HEK293 (cell line): Measurements from ENCODE around the gene IFI6.

Experiments
- GLI2 ChIP-seq: fragments of 450-650 bp; formaldehyde crosslinking; IDR thresholded peaks from 2 replicates; pipeline ENCODE4; 2017; ENCODE audit warnings: missing biosample characterization, missing genetic modification characterization, low read depth, borderline replicate concordance
- GLIS1 ChIP-seq: fragments of 450-650 bp; formaldehyde crosslinking; IDR thresholded peaks from 2 replicates; pipeline ENCODE4 v1.5.1; 2016; ENCODE audit warnings: missing biosample characterization, missing genetic modification characterization
- MZF1 ChIP-seq: fragments of 450-650 bp; formaldehyde crosslinking; IDR thresholded peaks from 2 replicates; pipeline ENCODE4 v1.5.1; 2017; ENCODE audit warnings: missing biosample characterization, missing genetic modification characterization, borderline replicate concordance
- OVOL3 ChIP-seq: fragments of 450-650 bp; formaldehyde crosslinking; IDR thresholded peaks from 2 replicates; pipeline ENCODE4 v1.5.1; 2016; ENCODE audit warnings: missing biosample characterization, missing genetic modification characterization
- REPIN1 ChIP-seq: fragments of 450-650 bp; formaldehyde crosslinking; IDR thresholded peaks from 2 replicates; pipeline ENCODE4 v1.5.1; 2017; ENCODE audit warnings: missing biosample characterization, missing genetic modification characterization, low read depth
- SP2 ChIP-seq: fragments of 450-650 bp; formaldehyde crosslinking; IDR thresholded peaks from 2 replicates; pipeline ENCODE4 v1.5.1; 2016; ENCODE audit warnings: missing biosample characterization, missing genetic modification characterization
- TCF7L2 ChIP-seq: IDR thresholded peaks from 2 replicates; pipeline ENCODE4 v1.6.1; 2011; ENCODE audit warnings: low read depth, mild to moderate bottlenecking, inconsistent platforms, low read length, moderate library complexity, borderline replicate concordance
- ZBTB48 ChIP-seq: fragments of 450-650 bp; formaldehyde crosslinking; IDR thresholded peaks from 2 replicates; pipeline ENCODE4 v1.5.1; 2016; ENCODE audit warnings: missing biosample characterization, missing genetic modification characterization
- ZIC2 ChIP-seq: fragments of 450-650 bp; formaldehyde crosslinking; IDR thresholded peaks from 2 replicates; pipeline ENCODE4 v1.5.1; 2016; ENCODE audit warnings: missing biosample characterization, missing genetic modification characterization
- ZNF184 ChIP-seq: fragments of 450-650 bp; IDR thresholded peaks from 2 replicates; pipeline ENCODE4 v1.5.1; 2018; ENCODE audit warnings: missing biosample characterization, mild to moderate bottlenecking, missing genetic modification characterization
- ZNF19 ChIP-seq: fragments of 450-650 bp; formaldehyde crosslinking; IDR thresholded peaks from 2 replicates; pipeline ENCODE4; 2016; ENCODE audit warnings: missing biosample characterization, missing genetic modification characterization, low read depth
- ZNF214 ChIP-seq: fragments of 450-650 bp; formaldehyde crosslinking; IDR thresholded peaks from 2 replicates; pipeline ENCODE4 v1.5.1; 2017; ENCODE audit warnings: missing biosample characterization, mild to moderate bottlenecking, missing genetic modification characterization, borderline replicate concordance
- ZNF23 ChIP-seq: fragments of 450-650 bp; formaldehyde crosslinking; IDR thresholded peaks from 2 replicates; pipeline ENCODE4 v1.5.1; 2016; ENCODE audit warnings: missing biosample characterization, missing genetic modification characterization, borderline replicate concordance
- ZNF335 ChIP-seq: fragments of 450-650 bp; formaldehyde crosslinking; conservative IDR thresholded peaks from 2 replicates; pipeline ENCODE4 v1.5.1; 2016; ENCODE audit warnings: missing biosample characterization, missing genetic modification characterization
- ZNF341 ChIP-seq: fragments of 450-650 bp; formaldehyde crosslinking; IDR thresholded peaks from 2 replicates; pipeline ENCODE4; 2016; ENCODE audit warnings: low read depth, missing biosample characterization, missing genetic modification characterization
- ZNF37A ChIP-seq: fragments of 450-650 bp; IDR thresholded peaks from 2 replicates; pipeline ENCODE4 v1.5.1; 2018; ENCODE audit warnings: missing biosample characterization, missing genetic modification characterization
- ZNF544 ChIP-seq: fragments of 450-650 bp; formaldehyde crosslinking; IDR thresholded peaks from 2 replicates; pipeline ENCODE4 v1.5.0; 2017; ENCODE audit warnings: missing biosample characterization, missing genetic modification characterization
- ZNF610 ChIP-seq: fragments of 450-650 bp; formaldehyde crosslinking; IDR thresholded peaks from 2 replicates; pipeline ENCODE4 v1.5.1; 2016; ENCODE audit warnings: missing biosample characterization, missing genetic modification characterization, borderline replicate concordance
- ZNF621 ChIP-seq: fragments of 450-650 bp; formaldehyde crosslinking; IDR thresholded peaks from 2 replicates; pipeline ENCODE4 v1.5.1; 2017; ENCODE audit warnings: missing biosample characterization, missing genetic modification characterization
- ZNF664 ChIP-seq: fragments of 450-650 bp; formaldehyde crosslinking; IDR thresholded peaks from 2 replicates; pipeline ENCODE4 v1.5.1; 2016; ENCODE audit warnings: missing biosample characterization, missing genetic modification characterization
- ZNF791 ChIP-seq: fragments of 450-650 bp; formaldehyde crosslinking; IDR thresholded peaks from 2 replicates; pipeline ENCODE4 v1.5.1; 2016; ENCODE audit warnings: missing biosample characterization, missing genetic modification characterization
- TF ChIP-seq, protein P1 (sequence below): fragments of 450-650 bp; formaldehyde crosslinking; IDR thresholded peaks from 2 replicates; pipeline ENCODE4 v1.5.1; 2016; ENCODE audit warnings: missing biosample characterization, missing genetic modification characterization
- TF ChIP-seq, protein P2 (sequence below): sonication (generic); formaldehyde crosslinking; IDR thresholded peaks from 2 replicates; pipeline ENCODE4 v1.8.1; 2022; ENCODE audit warnings: mild to moderate bottlenecking, moderate library complexity, missing genetic modification reagents
- TF ChIP-seq, protein P3 (sequence below): fragments of 450-650 bp; formaldehyde crosslinking; IDR thresholded peaks from 2 replicates; pipeline ENCODE4 v1.5.1; 2016; ENCODE audit warnings: missing biosample characterization, missing genetic modification characterization
- TF ChIP-seq, protein P4 (sequence below): fragments of 450-650 bp; formaldehyde crosslinking; IDR thresholded peaks from 2 replicates; pipeline ENCODE4 v1.5.1; 2016; ENCODE audit warnings: missing biosample characterization, missing genetic modification characterization
- TF ChIP-seq, protein P5 (sequence below): fragments of 450-650 bp; formaldehyde crosslinking; IDR thresholded peaks from 2 replicates; pipeline ENCODE4 v1.5.1; 2016; ENCODE audit warnings: missing biosample characterization, missing genetic modification characterization, low read depth
- TF ChIP-seq, protein P6 (sequence below): fragments of 450-650 bp; formaldehyde crosslinking; IDR thresholded peaks from 2 replicates; pipeline ENCODE4 v1.5.1; 2016; ENCODE audit warnings: missing biosample characterization, missing genetic modification characterization

The IFI6 gene

DNA sequence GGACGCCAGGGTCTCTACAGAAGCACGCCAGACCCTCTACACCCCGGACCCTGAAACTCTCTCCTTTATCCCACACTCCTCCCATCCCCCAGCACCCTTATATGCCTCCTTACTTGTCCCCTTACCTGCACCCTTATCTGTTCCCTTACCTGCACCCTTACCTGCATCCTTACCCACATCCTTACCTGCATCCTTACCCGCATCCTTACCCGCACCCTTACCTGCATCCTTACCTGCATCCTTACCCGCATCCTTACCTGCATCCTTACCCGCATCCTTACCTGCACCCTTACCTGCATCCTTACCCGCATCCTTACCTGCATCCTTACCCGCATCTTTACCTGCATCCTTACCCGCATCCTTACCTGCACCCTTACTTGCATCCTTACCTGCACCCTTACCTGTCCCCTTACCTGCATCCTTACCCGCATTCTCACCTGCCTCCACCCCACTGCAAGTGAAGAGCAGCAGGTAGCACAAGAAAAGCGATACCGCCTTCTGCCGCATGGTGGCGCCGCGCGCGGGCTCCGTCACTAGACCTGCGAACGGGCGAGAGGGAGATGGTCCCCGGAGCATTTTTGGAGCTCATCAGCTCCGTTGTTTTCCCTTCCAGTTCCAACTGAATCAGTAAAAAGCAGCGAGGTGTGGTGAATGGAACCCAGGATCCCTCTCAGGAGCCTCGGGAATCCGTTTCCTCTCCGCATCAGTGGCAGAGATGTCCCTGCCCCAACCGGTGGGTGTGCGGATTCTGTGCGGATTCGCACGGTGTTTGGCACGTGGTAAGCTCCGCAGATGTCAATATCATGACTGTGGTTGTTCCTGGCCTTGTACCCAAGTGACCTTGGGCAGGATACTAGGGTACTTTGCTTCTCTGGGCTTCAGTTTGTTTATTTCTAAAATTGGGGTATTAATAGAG is 2.9 kb downstream of the IFI6 start (continued):
- TF ChIP-seq, protein P1, sequence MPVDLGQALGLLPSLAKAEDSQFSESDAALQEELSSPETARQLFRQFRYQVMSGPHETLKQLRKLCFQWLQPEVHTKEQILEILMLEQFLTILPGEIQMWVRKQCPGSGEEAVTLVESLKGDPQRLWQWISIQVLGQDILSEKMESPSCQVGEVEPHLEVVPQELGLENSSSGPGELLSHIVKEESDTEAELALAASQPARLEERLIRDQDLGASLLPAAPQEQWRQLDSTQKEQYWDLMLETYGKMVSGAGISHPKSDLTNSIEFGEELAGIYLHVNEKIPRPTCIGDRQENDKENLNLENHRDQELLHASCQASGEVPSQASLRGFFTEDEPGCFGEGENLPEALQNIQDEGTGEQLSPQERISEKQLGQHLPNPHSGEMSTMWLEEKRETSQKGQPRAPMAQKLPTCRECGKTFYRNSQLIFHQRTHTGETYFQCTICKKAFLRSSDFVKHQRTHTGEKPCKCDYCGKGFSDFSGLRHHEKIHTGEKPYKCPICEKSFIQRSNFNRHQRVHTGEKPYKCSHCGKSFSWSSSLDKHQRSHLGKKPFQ (tag by site-specific recombination), result no peak
- no peak for TF ChIP-seq REPIN1
- no peak for TF ChIP-seq ZNF621 (tag by site-specific recombination)
- TF ChIP-seq, protein P2, sequence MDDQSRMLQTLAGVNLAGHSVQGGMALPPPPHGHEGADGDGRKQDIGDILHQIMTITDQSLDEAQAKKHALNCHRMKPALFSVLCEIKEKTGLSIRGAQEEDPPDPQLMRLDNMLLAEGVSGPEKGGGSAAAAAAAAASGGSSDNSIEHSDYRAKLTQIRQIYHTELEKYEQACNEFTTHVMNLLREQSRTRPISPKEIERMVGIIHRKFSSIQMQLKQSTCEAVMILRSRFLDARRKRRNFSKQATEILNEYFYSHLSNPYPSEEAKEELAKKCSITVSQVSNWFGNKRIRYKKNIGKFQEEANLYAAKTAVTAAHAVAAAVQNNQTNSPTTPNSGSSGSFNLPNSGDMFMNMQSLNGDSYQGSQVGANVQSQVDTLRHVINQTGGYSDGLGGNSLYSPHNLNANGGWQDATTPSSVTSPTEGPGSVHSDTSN, result peak; percentile 45; the same call in 1 of the 2 replicates
- TF ChIP-seq MZF1, result no peak
- no peak for TF ChIP-seq ZNF791 (tag by site-specific recombination)
- TF ChIP-seq SP2 (tag by site-specific recombination), result no peak
- TF ChIP-seq ZNF19, result no peak
- TF ChIP-seq, protein P3, sequence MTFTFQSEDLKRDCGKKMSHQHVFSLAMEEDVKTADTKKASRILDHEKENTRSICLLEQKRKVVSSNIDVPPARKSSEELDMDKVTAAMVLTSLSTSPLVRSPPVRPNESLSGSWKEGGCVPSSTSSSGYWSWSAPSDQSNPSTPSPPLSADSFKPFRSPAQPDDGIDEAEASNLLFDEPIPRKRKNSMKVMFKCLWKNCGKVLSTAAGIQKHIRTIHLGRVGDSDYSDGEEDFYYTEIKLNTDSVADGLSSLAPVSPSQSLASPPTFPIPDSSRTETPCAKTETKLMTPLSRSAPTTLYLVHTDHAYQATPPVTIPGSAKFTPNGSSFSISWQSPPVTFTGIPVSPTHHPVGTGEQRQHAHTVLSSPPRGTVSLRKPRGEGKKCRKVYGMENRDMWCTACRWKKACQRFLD (tag by site-specific recombination), result no peak
- peak; percentile 62; the same call in 1 of the 2 replicates for TF ChIP-seq ZBTB48 (tag by site-specific recombination)
- no peak for TF ChIP-seq GLIS1 (tag by site-specific recombination)
- no peak for TF ChIP-seq ZNF664 (tag by site-specific recombination)
- no peak for TF ChIP-seq TCF7L2
- TF ChIP-seq ZNF544 (tag by site-specific recombination), result no peak
- TF ChIP-seq ZNF335 (tag by site-specific recombination), result peak; percentile 45; the same call in 1 of the 2 replicates
- no peak for TF ChIP-seq GLI2 (tag by site-specific recombination)
- no peak for TF ChIP-seq ZNF214 (tag by site-specific recombination)
- no peak for TF ChIP-seq ZIC2 (tag by site-specific recombination)
- TF ChIP-seq, protein P4, sequence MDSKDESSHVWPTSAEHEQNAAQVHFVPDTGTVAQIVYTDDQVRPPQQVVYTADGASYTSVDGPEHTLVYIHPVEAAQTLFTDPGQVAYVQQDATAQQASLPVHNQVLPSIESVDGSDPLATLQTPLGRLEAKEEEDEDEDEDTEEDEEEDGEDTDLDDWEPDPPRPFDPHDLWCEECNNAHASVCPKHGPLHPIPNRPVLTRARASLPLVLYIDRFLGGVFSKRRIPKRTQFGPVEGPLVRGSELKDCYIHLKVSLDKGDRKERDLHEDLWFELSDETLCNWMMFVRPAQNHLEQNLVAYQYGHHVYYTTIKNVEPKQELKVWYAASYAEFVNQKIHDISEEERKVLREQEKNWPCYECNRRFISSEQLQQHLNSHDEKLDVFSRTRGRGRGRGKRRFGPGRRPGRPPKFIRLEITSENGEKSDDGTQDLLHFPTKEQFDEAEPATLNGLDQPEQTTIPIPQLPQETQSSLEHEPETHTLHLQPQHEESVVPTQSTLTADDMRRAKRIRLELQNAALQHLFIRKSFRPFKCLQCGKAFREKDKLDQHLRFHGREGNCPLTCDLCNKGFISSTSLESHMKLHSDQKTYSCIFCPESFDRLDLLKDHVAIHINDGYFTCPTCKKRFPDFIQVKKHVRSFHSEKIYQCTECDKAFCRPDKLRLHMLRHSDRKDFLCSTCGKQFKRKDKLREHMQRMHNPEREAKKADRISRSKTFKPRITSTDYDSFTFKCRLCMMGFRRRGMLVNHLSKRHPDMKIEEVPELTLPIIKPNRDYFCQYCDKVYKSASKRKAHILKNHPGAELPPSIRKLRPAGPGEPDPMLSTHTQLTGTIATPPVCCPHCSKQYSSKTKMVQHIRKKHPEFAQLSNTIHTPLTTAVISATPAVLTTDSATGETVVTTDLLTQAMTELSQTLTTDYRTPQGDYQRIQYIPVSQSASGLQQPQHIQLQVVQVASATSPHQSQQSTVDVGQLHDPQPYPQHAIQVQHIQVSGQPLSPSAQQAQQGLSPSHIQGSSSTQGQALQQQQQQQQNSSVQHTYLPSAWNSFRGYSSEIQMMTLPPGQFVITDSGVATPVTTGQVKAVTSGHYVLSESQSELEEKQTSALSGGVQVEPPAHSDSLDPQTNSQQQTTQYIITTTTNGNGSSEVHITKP (tag by site-specific recombination), result peak; percentile 55; the same call in 1 of the 2 replicates
- no peak for TF ChIP-seq ZNF341 (tag by site-specific recombination)
- TF ChIP-seq ZNF184, result no peak
- TF ChIP-seq OVOL3, result no peak
- TF ChIP-seq ZNF23 (tag by site-specific recombination), result no peak
- no peak for TF ChIP-seq ZNF610
- TF ChIP-seq, protein P5, sequence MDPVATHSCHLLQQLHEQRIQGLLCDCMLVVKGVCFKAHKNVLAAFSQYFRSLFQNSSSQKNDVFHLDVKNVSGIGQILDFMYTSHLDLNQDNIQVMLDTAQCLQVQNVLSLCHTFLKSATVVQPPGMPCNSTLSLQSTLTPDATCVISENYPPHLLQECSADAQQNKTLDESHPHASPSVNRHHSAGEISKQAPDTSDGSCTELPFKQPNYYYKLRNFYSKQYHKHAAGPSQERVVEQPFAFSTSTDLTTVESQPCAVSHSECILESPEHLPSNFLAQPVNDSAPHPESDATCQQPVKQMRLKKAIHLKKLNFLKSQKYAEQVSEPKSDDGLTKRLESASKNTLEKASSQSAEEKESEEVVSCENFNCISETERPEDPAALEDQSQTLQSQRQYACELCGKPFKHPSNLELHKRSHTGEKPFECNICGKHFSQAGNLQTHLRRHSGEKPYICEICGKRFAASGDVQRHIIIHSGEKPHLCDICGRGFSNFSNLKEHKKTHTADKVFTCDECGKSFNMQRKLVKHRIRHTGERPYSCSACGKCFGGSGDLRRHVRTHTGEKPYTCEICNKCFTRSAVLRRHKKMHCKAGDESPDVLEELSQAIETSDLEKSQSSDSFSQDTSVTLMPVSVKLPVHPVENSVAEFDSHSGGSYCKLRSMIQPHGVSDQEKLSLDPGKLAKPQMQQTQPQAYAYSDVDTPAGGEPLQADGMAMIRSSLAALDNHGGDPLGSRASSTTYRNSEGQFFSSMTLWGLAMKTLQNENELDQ (tag by site-specific recombination), result no peak
- TF ChIP-seq, protein P6, sequence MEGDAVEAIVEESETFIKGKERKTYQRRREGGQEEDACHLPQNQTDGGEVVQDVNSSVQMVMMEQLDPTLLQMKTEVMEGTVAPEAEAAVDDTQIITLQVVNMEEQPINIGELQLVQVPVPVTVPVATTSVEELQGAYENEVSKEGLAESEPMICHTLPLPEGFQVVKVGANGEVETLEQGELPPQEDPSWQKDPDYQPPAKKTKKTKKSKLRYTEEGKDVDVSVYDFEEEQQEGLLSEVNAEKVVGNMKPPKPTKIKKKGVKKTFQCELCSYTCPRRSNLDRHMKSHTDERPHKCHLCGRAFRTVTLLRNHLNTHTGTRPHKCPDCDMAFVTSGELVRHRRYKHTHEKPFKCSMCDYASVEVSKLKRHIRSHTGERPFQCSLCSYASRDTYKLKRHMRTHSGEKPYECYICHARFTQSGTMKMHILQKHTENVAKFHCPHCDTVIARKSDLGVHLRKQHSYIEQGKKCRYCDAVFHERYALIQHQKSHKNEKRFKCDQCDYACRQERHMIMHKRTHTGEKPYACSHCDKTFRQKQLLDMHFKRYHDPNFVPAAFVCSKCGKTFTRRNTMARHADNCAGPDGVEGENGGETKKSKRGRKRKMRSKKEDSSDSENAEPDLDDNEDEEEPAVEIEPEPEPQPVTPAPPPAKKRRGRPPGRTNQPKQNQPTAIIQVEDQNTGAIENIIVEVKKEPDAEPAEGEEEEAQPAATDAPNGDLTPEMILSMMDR (tag by site-specific recombination), result peak; percentile 89
- TF ChIP-seq ZNF37A (tag by site-specific recombination), result no peak
